GM19395 (cell line): ENCODE data around the gene CACNA2D4.

Source experiments
- ATAC-seq: cut with Tn5 transposase; IDR thresholded peaks from one replicate; pipeline ENCODE4 v1.9.1; 2021; ENCODE audit warnings: mild to moderate bottlenecking, moderate library complexity; ENCODE audit not compliant: unreplicated experiment

The CACNA2D4 gene

GRCh38 chr12:1890810-1891209, 27.6 kb downstream of the CACNA2D4 start:
- no peak for ATAC-seq

- no peak for ATAC-seq
Measured at GRCh38 chr12:1890119-1890703, 28.2 kb downstream of the CACNA2D4 start.

GRCh38 chr12:1888923-1889322, 29.5 kb downstream of the CACNA2D4 start:
- ATAC-seq = no peak

GRCh38 chr12:1886396-1887008, 31.9 kb downstream of the CACNA2D4 start:
- no peak for ATAC-seq

GRCh38 chr12:1885599-1886245, 32.7 kb downstream of the CACNA2D4 start:
- no peak for ATAC-seq

GRCh38 chr12:1885082-1885596, 33.3 kb downstream of the CACNA2D4 start:
- ATAC-seq = no peak

- no peak for ATAC-seq
Measured at GRCh38 chr12:1884651-1885050, 33.8 kb downstream of the CACNA2D4 start.

GRCh38 chr12:1883513-1883912, 34.9 kb downstream of the CACNA2D4 start:
- no peak for ATAC-seq

- ATAC-seq = no peak
Measured at GRCh38 chr12:1882850-1883470, 35.5 kb downstream of the CACNA2D4 start.

- no peak for ATAC-seq
Measured at GRCh38 chr12:1882405-1882804, 36.0 kb downstream of the CACNA2D4 start.

- no peak for ATAC-seq
Measured at GRCh38 chr12:1881936-1882335, 36.5 kb downstream of the CACNA2D4 start.

GRCh38 chr12:1881301-1881700, 37.2 kb downstream of the CACNA2D4 start:
- ATAC-seq = no peak

GRCh38 chr12:1880876-1881275, 37.6 kb downstream of the CACNA2D4 start:
- ATAC-seq = no peak

- no peak for ATAC-seq
Measured at GRCh38 chr12:1880153-1880845, 38.2 kb downstream of the CACNA2D4 start.

GRCh38 chr12:1879633-1880032, 38.8 kb downstream of the CACNA2D4 start:
- no peak for ATAC-seq

GRCh38 chr12:1878695-1879094, 39.8 kb downstream of the CACNA2D4 start:
- ATAC-seq = no peak

- ATAC-seq = no peak
Measured at GRCh38 chr12:1878214-1878613, 40.2 kb downstream of the CACNA2D4 start.

GRCh38 chr12:1877169-1877878, 41.1 kb downstream of the CACNA2D4 start:
- ATAC-seq = no peak

- ATAC-seq = no peak
Measured at GRCh38 chr12:1876086-1876485, 42.4 kb downstream of the CACNA2D4 start.

GRCh38 chr12:1875608-1876007, 42.8 kb downstream of the CACNA2D4 start:
- ATAC-seq = no peak
